GM18517 (cell line): ENCODE results near the gene NDST4.

Source experiments
- ATAC-seq: cut with Tn5 transposase; IDR thresholded peaks from one replicate; pipeline ENCODE4 v1.9.1; 2021; ENCODE audit warnings: mild to moderate bottlenecking, moderate library complexity; ENCODE audit not compliant: unreplicated experiment

NDST4 gene

GRCh38 chr4:114921191-114921590 lies 192.2 kb downstream of the NDST4 start:
- no peak for ATAC-seq

- ATAC-seq, result no peak
Measured at GRCh38 chr4:114911111-114911510, 202.3 kb downstream of the NDST4 start.

- no peak for ATAC-seq
Measured at GRCh38 chr4:114907568-114907967, 205.9 kb downstream of the NDST4 start.

GRCh38 chr4:114905017-114905416 lies 208.4 kb downstream of the NDST4 start:
- ATAC-seq, result no peak

GRCh38 chr4:114900934-114901333 lies 212.5 kb downstream of the NDST4 start:
- ATAC-seq, result no peak

GRCh38 chr4:114890773-114891172 lies 222.6 kb downstream of the NDST4 start:
- ATAC-seq, result no peak

GRCh38 chr4:114886761-114887160 lies 226.7 kb downstream of the NDST4 start:
- ATAC-seq, result no peak

- no peak for ATAC-seq
Measured at GRCh38 chr4:114883641-114884040, 229.8 kb downstream of the NDST4 start.

GRCh38 chr4:114879916-114880669 lies 233.3 kb downstream of the NDST4 start:
- ATAC-seq, result no peak

GRCh38 chr4:114875630-114876029 lies 237.8 kb downstream of the NDST4 start:
- ATAC-seq, result no peak

GRCh38 chr4:114874321-114874720 lies 239.1 kb downstream of the NDST4 start:
- ATAC-seq, result no peak

- ATAC-seq, result no peak
Measured at GRCh38 chr4:114870987-114871386, 242.4 kb downstream of the NDST4 start.

- ATAC-seq, result no peak
Measured at GRCh38 chr4:114866901-114867670, 246.3 kb downstream of the NDST4 start.

GRCh38 chr4:114864060-114864459 lies 249.4 kb downstream of the NDST4 start:
- no peak for ATAC-seq

GRCh38 chr4:114860786-114861185 lies 252.6 kb downstream of the NDST4 start:
- ATAC-seq, result no peak

GRCh38 chr4:114857831-114858230 lies 255.6 kb downstream of the NDST4 start:
- no peak for ATAC-seq

GRCh38 chr4:114839986-114840385 lies 273.4 kb downstream of the NDST4 start:
- no peak for ATAC-seq

- ATAC-seq, result no peak
Measured at GRCh38 chr4:114830628-114831027, 282.8 kb downstream of the NDST4 start.

GRCh38 chr4:114827651-114828050 lies 285.8 kb downstream of the NDST4 start:
- no peak for ATAC-seq

GRCh38 chr4:114815760-114816159 lies 297.7 kb downstream of the NDST4 start:
- ATAC-seq, result no peak

GRCh38 chr4:114813961-114814360 lies 299.5 kb downstream of the NDST4 start:
- ATAC-seq, result no peak

- no peak for ATAC-seq
Measured at GRCh38 chr4:114811564-114812301, 301.7 kb downstream of the NDST4 start.
